ENCODE results near the gene PFKFB3.

PFKFB3 gene

DNA sequence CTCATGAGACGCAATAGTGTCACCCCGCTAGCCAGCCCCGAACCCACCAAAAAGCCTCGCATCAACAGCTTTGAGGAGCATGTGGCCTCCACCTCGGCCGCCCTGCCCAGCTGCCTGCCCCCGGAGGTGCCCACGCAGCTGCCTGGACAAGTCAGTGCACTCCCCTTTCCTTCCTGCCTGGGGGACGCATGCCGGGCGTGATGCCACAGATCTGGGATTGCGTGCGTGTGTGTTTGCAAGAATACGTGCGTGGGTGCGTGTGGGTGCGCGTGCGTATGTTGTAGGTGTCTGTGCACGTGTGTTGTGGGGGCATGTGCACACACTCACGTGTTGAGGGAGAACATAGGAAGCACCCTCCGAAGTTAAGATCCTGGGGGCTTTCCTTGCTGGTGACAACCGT lies 23.5 kb downstream of the PFKFB3 start:
- TF ChIP-seq, protein P1, sequence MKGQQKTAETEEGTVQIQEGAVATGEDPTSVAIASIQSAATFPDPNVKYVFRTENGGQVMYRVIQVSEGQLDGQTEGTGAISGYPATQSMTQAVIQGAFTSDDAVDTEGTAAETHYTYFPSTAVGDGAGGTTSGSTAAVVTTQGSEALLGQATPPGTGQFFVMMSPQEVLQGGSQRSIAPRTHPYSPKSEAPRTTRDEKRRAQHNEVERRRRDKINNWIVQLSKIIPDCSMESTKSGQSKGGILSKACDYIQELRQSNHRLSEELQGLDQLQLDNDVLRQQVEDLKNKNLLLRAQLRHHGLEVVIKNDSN (IDR thresholded peaks at IDR 0.05): no peak
- no peak for TF ChIP-seq TCF12 (IDR thresholded peaks at IDR 0.05; ENCODE audit: low read depth)
- TF ChIP-seq, protein P2, sequence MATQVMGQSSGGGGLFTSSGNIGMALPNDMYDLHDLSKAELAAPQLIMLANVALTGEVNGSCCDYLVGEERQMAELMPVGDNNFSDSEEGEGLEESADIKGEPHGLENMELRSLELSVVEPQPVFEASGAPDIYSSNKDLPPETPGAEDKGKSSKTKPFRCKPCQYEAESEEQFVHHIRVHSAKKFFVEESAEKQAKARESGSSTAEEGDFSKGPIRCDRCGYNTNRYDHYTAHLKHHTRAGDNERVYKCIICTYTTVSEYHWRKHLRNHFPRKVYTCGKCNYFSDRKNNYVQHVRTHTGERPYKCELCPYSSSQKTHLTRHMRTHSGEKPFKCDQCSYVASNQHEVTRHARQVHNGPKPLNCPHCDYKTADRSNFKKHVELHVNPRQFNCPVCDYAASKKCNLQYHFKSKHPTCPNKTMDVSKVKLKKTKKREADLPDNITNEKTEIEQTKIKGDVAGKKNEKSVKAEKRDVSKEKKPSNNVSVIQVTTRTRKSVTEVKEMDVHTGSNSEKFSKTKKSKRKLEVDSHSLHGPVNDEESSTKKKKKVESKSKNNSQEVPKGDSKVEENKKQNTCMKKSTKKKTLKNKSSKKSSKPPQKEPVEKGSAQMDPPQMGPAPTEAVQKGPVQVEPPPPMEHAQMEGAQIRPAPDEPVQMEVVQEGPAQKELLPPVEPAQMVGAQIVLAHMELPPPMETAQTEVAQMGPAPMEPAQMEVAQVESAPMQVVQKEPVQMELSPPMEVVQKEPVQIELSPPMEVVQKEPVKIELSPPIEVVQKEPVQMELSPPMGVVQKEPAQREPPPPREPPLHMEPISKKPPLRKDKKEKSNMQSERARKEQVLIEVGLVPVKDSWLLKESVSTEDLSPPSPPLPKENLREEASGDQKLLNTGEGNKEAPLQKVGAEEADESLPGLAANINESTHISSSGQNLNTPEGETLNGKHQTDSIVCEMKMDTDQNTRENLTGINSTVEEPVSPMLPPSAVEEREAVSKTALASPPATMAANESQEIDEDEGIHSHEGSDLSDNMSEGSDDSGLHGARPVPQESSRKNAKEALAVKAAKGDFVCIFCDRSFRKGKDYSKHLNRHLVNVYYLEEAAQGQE (IDR thresholded peaks at IDR 0.05; ENCODE audit: low read depth): no peak
- no peak for TF ChIP-seq CREB1 (IDR thresholded peaks at IDR 0.05; ENCODE audit: low read depth)

DNA sequence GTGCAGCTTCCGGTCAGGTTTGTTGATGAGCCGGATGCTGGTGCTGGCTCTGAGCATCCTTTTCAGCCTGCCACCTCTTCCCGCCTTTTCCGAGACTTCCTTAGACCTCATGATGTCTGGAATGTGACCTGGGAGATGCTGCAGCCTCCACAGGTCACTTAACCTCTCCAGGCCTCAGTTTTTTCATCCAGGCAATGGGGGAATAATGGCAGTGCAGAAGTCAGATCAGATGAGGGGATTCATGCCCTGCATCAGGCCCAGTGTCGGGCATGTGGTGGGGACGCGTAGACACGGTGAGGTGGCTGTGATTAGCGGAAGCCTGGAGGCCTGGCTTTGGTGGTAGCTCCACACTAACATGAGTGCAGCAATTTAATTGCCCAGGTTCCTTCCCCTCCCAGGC lies 24.6 kb downstream of the PFKFB3 start:
- TF ChIP-seq CREB1 (IDR thresholded peaks at IDR 0.05; ENCODE audit: low read depth): no peak

DNA sequence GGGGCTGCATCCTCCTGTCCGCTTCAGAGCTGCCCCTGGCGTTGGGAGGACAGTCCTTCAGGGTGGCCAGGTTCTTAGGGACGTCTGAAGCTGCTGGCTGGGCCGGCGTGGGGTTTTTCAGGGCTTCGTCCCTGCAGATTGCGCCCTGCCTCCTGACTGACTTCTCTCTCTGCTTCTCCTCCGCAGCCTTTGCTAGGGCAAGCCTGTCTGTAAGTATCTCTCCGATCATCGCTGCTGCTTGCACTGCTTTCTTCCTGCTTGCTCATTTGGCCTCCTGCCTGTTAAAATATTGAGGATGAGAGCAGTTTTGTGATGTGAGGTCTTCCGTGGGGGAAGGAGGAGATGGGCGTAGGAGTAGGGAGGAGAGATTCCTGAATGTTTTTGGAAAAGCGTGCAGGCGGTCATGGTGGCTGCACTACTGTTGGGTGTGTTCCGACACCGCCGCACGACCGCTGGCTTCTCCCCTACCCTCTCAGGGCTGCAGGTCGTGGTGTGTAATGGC lies 25.3 kb downstream of the PFKFB3 start:
- TF ChIP-seq TAF1 (IDR thresholded peaks at IDR 0.05; ENCODE audit: low read depth) (no peak), ZBTB7A (IDR thresholded peaks at IDR 0.05; ENCODE audit: low read depth) (no peak), TEAD4 (IDR thresholded peaks at IDR 0.05) (no peak), YY1 (IDR thresholded peaks at IDR 0.05; ENCODE audit: low read depth) (no peak), FOXM1 (IDR thresholded peaks at IDR 0.05; ENCODE audit: borderline replicate concordance, low read depth) (no peak), EGR1 (IDR thresholded peaks at IDR 0.05) (no peak), TCF12 (IDR thresholded peaks at IDR 0.05; ENCODE audit: low read depth) (no peak), EP300 (IDR thresholded peaks at IDR 0.05; ENCODE audit: borderline replicate concordance) (no peak), RAD21 (IDR thresholded peaks at IDR 0.05; ENCODE audit: low read depth) (no peak), NFIC (IDR thresholded peaks at IDR 0.05) (no peak), CREB1 (IDR thresholded peaks at IDR 0.05; ENCODE audit: low read depth) (no peak), CEBPB (IDR thresholded peaks at IDR 0.05) (no peak)
- TF ChIP-seq, protein P1 (IDR thresholded peaks at IDR 0.05): no peak
- TF ChIP-seq, protein P3, sequence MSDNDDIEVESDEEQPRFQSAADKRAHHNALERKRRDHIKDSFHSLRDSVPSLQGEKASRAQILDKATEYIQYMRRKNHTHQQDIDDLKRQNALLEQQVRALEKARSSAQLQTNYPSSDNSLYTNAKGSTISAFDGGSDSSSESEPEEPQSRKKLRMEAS (IDR thresholded peaks at IDR 0.05): no peak
- TF ChIP-seq, protein P2 (IDR thresholded peaks at IDR 0.05; ENCODE audit: low read depth): no peak

DNA sequence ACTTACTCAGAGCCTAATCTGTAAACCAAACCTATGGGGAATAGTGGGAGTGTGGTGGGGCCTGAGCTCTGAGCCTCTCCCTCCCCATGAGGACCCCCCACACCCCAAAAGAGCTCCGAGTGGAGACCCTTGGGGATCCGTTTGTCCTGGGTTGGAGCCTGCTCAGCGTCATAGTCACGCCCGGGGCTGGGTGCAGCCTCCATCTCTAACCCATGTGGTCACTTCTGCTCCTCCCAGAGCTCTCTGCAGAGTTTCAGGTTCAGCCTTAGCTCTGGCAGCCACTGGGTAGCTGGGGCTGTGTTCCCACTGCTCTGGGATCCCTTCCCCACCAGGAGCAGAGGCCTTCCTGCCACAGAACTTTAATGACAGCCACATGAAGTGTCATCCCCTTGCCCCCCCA lies 25.9 kb downstream of the PFKFB3 start:
- TF ChIP-seq, protein P1 (IDR thresholded peaks at IDR 0.05): no peak
- TF ChIP-seq TAF1 (IDR thresholded peaks at IDR 0.05; ENCODE audit: low read depth) (no peak), RAD21 (IDR thresholded peaks at IDR 0.05; ENCODE audit: low read depth) (no peak)

DNA sequence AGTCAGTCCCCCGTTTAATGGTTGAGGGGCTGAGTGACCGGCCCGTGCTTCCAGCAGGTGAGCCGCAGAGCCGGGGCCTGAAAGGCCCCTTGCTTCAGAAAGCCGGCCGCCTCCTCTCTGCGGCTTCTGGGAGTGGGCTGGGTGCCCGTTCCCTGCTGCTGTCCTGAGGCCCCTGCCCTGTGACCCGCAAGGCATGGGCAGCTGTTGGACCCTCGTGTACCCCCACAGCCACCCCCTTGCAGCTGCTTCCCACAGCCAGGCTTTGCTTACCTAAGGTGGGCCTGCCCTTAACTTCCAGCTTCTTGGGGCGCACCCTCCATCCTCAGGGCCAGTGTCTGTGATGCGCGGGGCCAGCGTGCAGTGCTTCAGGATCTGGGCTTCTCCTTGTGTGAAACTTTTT lies 26.6 kb downstream of the PFKFB3 start:
- no peak for TF ChIP-seq EGR1 (IDR thresholded peaks at IDR 0.05)
- no peak for TF ChIP-seq CEBPB (IDR thresholded peaks at IDR 0.05)
- TF ChIP-seq RAD21 (IDR thresholded peaks at IDR 0.05; ENCODE audit: low read depth): no peak
- TF ChIP-seq TAF1 (IDR thresholded peaks at IDR 0.05; ENCODE audit: low read depth): no peak
- no peak for TF ChIP-seq FOXM1 (IDR thresholded peaks at IDR 0.05; ENCODE audit: borderline replicate concordance, low read depth)
- no peak for TF ChIP-seq ZBTB7A (IDR thresholded peaks at IDR 0.05; ENCODE audit: low read depth)
- TF ChIP-seq, protein P2 (IDR thresholded peaks at IDR 0.05; ENCODE audit: low read depth): no peak
- TF ChIP-seq, protein P1 (IDR thresholded peaks at IDR 0.05): no peak
- TF ChIP-seq TCF12 (IDR thresholded peaks at IDR 0.05; ENCODE audit: low read depth): no peak
